ENCODE measurements around the gene GNA14. TPM values are rescaled to one million over a fixed set of nuclear protein-coding genes. Genes with fewer than 3 reads are reported as not detected.
"Not testable (repeated sequence)": the region's sequence is repeated elsewhere in the genome, so short reads cannot be mapped to it uniquely, and the experiment has no call there.

Gene GNA14
- total RNA-seq, 4 donors from 2014 or later, result 13.9 to 26.3 (median 19.9) TPM

GRCh38 chr9:77403239-77403638 is 244.9 kb downstream of the GNA14 start:
- no peak overlapping the region for H3K4me3 ChIP-seq (replicated peaks in 1 of 3)
- DNase-seq, result no peak
- 92 to 97% methylated on average over 4 of the region's 4 CpGs for WGBS, 2 donors
- H3K4me1 ChIP-seq, result no peaks in the 10 kb centered on the region
- TF ChIP-seq CTCF (IDR thresholded peaks at IDR 0.05) (no peak), POLR2A (IDR thresholded peaks at IDR 0.05) (no peak)
- no peak overlapping the region for H3K27ac ChIP-seq
- no peaks in the 10 kb centered on the region for H3K9me3 ChIP-seq
- H3K36me3 ChIP-seq, result peaks cover 0 to 5% of the 10 kb centered on the region in 2 donors
- H3K27me3 ChIP-seq, result no peaks in the 10 kb centered on the region
- intact Hi-C loops (cut with DNase I), result no loop called here

GRCh38 chr9:77402286-77402685 is 245.8 kb downstream of the GNA14 start:
- no peaks in the 10 kb centered on the region for H3K27me3 ChIP-seq
- WGBS, 2 donors, result 76 to 85% methylated on average over 2 of the region's 2 CpGs

DNA sequence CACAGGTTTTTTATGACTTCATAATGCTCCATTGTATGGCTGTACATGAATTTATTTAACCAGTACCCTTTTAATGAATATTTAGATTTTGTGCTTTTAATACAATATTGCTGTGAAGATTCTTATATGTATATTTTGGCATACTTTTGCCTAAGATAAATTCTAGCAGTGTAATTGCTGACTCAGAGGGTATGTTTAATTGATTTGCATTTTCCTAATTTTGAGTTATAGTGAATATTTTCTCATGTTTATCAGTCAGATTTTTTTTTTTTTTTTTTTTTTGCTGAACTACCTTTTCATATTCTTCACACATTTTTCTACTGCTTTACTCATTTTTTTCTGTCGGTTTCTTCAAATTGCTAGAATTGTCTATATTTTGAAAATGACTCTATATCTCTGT is 248.2 kb downstream of the GNA14 start:
- no peak overlapping the region for H3K27ac ChIP-seq
- no peaks in the 10 kb centered on the region for H3K9me3 ChIP-seq
- no peaks in the 10 kb centered on the region for H3K4me1 ChIP-seq
- no peak for DNase-seq
- no peaks in the 10 kb centered on the region for H3K27me3 ChIP-seq
- WGBS, 2 donors, result 98% methylated on average over 1 of the region's 1 CpG
- intact Hi-C loops (cut with DNase I), result no loop called here
- no peak overlapping the region for H3K4me3 ChIP-seq (replicated peaks in 1 of 3)
- no peaks in the 10 kb centered on the region for H3K36me3 ChIP-seq
- TF ChIP-seq CTCF (IDR thresholded peaks at IDR 0.05) (no peak), POLR2A (IDR thresholded peaks at IDR 0.05) (no peak)

More at GRCh38 chr9:77402286-77402685, 245.8 kb downstream of the GNA14 start:
- intact Hi-C loops (cut with DNase I), result no loop called here
- Histone ChIP-seq H3K27ac (no peak overlapping the region), H3K4me1 (no peaks in the 10 kb centered on the region), H3K4me3 (replicated peaks in 1 of 3) (no peak overlapping the region), H3K36me3 (no peaks in the 10 kb centered on the region), H3K9me3 (no peaks in the 10 kb centered on the region)
- no peak for DNase-seq
- TF ChIP-seq POLR2A (IDR thresholded peaks at IDR 0.05) (no peak), CTCF (IDR thresholded peaks at IDR 0.05) (no peak)

- H3K36me3 ChIP-seq; DNase-seq; H3K27me3 ChIP-seq; H3K9me3 ChIP-seq; H3K27ac ChIP-seq; H3K4me3 ChIP-seq (replicated peaks in 1 of 3); H3K4me1 ChIP-seq; intact Hi-C loops (cut with DNase I): not testable (repeated sequence)
- 94 to 96% methylated on average over 9 of the region's 9 CpGs for WGBS, 2 donors
Measured at GRCh38 chr9:77398581-77398980, 249.5 kb downstream of the GNA14 start.

DNA sequence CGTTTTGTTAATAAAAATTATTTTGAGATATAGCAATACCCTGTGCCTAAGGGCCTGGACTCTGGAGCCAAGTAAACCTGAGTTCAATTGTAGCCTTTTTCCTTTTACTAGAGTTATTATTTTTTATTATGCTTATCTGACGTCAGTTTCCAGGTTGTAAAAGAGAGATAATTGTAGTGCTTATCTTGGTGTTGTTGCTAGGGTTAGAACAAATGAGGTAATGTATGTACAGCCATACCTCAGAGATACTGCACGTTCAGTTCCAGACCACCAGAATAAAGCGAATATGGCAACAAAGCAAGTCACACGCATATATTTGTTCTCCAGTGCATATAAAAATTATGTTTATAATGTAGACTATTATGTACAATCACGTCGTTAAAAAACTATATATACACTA is 255.8 kb downstream of the GNA14 start:
- no peak overlapping the region for H3K27ac ChIP-seq
- no peaks in the 10 kb centered on the region for H3K36me3 ChIP-seq
- DNase-seq, result no peak
- TF ChIP-seq POLR2A (IDR thresholded peaks at IDR 0.05) (no peak), CTCF (IDR thresholded peaks at IDR 0.05) (no peak)
- intact Hi-C loops (cut with DNase I), result no loop called here
- no peaks in the 10 kb centered on the region for H3K9me3 ChIP-seq
- H3K27me3 ChIP-seq, result no peaks in the 10 kb centered on the region
- no peaks in the 10 kb centered on the region for H3K4me1 ChIP-seq
- no peak overlapping the region for H3K4me3 ChIP-seq (replicated peaks in 1 of 3)
- WGBS, 2 donors, result 96 to 98% methylated on average over 7 of the region's 7 CpGs

- no peak for DNase-seq
- H3K4me1 ChIP-seq, result no peaks in the 10 kb centered on the region
- no peaks in the 10 kb centered on the region for H3K27me3 ChIP-seq
- H3K27ac ChIP-seq, result no peak overlapping the region
- intact Hi-C loops (cut with DNase I), result no loop called here
- no peaks in the 10 kb centered on the region for H3K36me3 ChIP-seq
- no peaks in the 10 kb centered on the region for H3K9me3 ChIP-seq
- no peak overlapping the region for H3K4me3 ChIP-seq (replicated peaks in 1 of 3)
- TF ChIP-seq CTCF (IDR thresholded peaks at IDR 0.05) (no peak), POLR2A (IDR thresholded peaks at IDR 0.05) (no peak)
- WGBS, 2 donors, result 98 to 99% methylated on average over 3 of the region's 3 CpGs
Measured at GRCh38 chr9:77391834-77392233, 256.3 kb downstream of the GNA14 start.

Data from thyroid gland (tissue), 4 donors.